ENCODE measurements around the gene ZDHHC18. TPM values are rescaled to one million over a fixed set of nuclear protein-coding genes. Genes with fewer than 3 reads are reported as not detected.

The ZDHHC18 gene
- total RNA-seq, 2 experiments from 2014 or later, result 47.6 to 50.9 TPM

GRCh38 chr1:26786437-26787380, 39.8 kb upstream of the ZDHHC18 start:
- peak; percentile 71 for DNase-seq
- Mint-ChIP-seq H3K9me3 (ENCODE audit: insufficient read depth) (no peaks in the 10 kb centered on the region), H3K36me3 (ENCODE audit: low read depth) (peaks cover 44% of the 10 kb centered on the region), H3K4me3 (peak overlapping the region; percentile 84), H3K27ac (peak overlapping the region; percentile 100), H3K4me1 (ENCODE audit: low read depth) (peaks cover 85% of the 10 kb centered on the region), H3K27me3 (ENCODE audit: low read depth) (no peaks in the 10 kb centered on the region)
- ATAC-seq, result peak; percentile 30
- ChIA-PET POLR2A (interaction anchor here (0.7 to 8.3 kb wide), 19 partner anchors 10 to 286 kb away, joined by 3 to 325 read pairs (median 3); partner anchors contain the start of genes ARID1A and GPATCH3), CTCF (interaction anchor here (0.8 to 8.9 kb wide), 20 partner anchors 9 to 369 kb away, joined by 3 to 334 read pairs (median 9); no protein-coding TSS in a partner anchor)

- peaks cover 84% of the 10 kb centered on the region for H3K4me1 Mint-ChIP-seq (ENCODE audit: low read depth)
- POLR2A ChIA-PET, result interaction anchor here (0.7 to 8.3 kb wide), 27 partner anchors 8 to 1472 kb away, joined by 3 to 325 read pairs (median 6); partner anchors contain the start of genes ARID1A, GPATCH3 and SESN2
- peak overlapping the region; percentile 84 for H3K4me3 Mint-ChIP-seq
Observed at GRCh38 chr1:26787381-26787705, 39.1 kb upstream of the ZDHHC18 start.

GRCh38 chr1:26787706-26788514, 38.6 kb upstream of the ZDHHC18 start, which contains the start of gene PIGV:
PIGV (plus strand) TSS chr1:26787950; CDS start chr1:26790816, 2,866 bp downstream.
- ChIA-PET POLR2A (interaction anchor here (0.6 to 8.3 kb wide), 39 partner anchors 9 to 1472 kb away, joined by 3 to 325 read pairs (median 4); partner anchors contain the start of genes ARID1A, GPATCH3, GPN2 and SESN2), CTCF (interaction anchor here (0.6 to 8.9 kb wide), 47 partner anchors 10 to 371 kb away, joined by 3 to 334 read pairs (median 11); partner anchors contain the start of gene GPATCH3)
- ATAC-seq, result peak; percentile 70
- Mint-ChIP-seq H3K36me3 (ENCODE audit: low read depth) (peaks cover 38% of the 10 kb centered on the region), H3K9me3 (ENCODE audit: insufficient read depth) (no peaks in the 10 kb centered on the region), H3K4me1 (ENCODE audit: low read depth) (peaks cover 84% of the 10 kb centered on the region), H3K4me3 (peak within 1 kb of the TSS; percentile 84), H3K27ac (peak within 1 kb of the TSS; percentile 100), H3K27me3 (ENCODE audit: low read depth) (no peaks in the 10 kb centered on the region)
- peak; percentile 91 for DNase-seq

More at GRCh38 chr1:26787381-26787705, 39.1 kb upstream of the ZDHHC18 start:
- DNase-seq (peak; percentile 92), ATAC-seq (peak; percentile 73)
- CTCF ChIA-PET, result interaction anchor here (0.6 to 8.9 kb wide), 17 partner anchors 9 to 370 kb away, joined by 3 to 334 read pairs (median 41); no protein-coding TSS in a partner anchor
- Mint-ChIP-seq H3K27me3 (ENCODE audit: low read depth) (no peaks in the 10 kb centered on the region), H3K27ac (peak overlapping the region; percentile 100), H3K9me3 (ENCODE audit: insufficient read depth) (no peaks in the 10 kb centered on the region), H3K36me3 (ENCODE audit: low read depth) (peaks cover 39% of the 10 kb centered on the region)

- Mint-ChIP-seq H3K9me3 (ENCODE audit: insufficient read depth) (no peaks in the 10 kb centered on the region), H3K4me3 (peak overlapping the region; percentile 84), H3K27ac (peak overlapping the region; percentile 100), H3K36me3 (ENCODE audit: low read depth) (peaks cover 38% of the 10 kb centered on the region), H3K4me1 (ENCODE audit: low read depth) (peaks cover 81% of the 10 kb centered on the region), H3K27me3 (ENCODE audit: low read depth) (no peaks in the 10 kb centered on the region)
- ATAC-seq (no peak), DNase-seq (no peak)
- ChIA-PET CTCF (interaction anchor here (0.6 to 8.9 kb wide), 60 partner anchors 10 to 317 kb away, joined by 3 to 334 read pairs (median 7); partner anchors contain the start of genes GPATCH3 and GPN2), POLR2A (interaction anchor here (0.5 to 8.3 kb wide), 34 partner anchors 8 to 319 kb away, joined by 3 to 325 read pairs (median 7); partner anchors contain the start of genes ARID1A, GPATCH3 and GPN2)
Observed at GRCh38 chr1:26788515-26788785, 38.0 kb upstream of the ZDHHC18 start.

GRCh38 chr1:26788836-26789611, 37.5 kb upstream of the ZDHHC18 start:
- DNase-seq (peak; percentile 93), ATAC-seq (peak; percentile 12)
- H3K4me3 Mint-ChIP-seq, result peak overlapping the region; percentile 84
- CTCF ChIA-PET, result interaction anchor here (0.6 to 8.9 kb wide), 63 partner anchors 7 to 317 kb away, joined by 3 to 334 read pairs (median 6); partner anchors contain the start of genes GPATCH3, GPN2 and RPS6KA1
- peaks cover 78% of the 10 kb centered on the region for H3K4me1 Mint-ChIP-seq (ENCODE audit: low read depth)
- H3K27me3 Mint-ChIP-seq (ENCODE audit: low read depth), result no peaks in the 10 kb centered on the region
- peak overlapping the region; percentile 100 for H3K27ac Mint-ChIP-seq
- H3K9me3 Mint-ChIP-seq (ENCODE audit: insufficient read depth), result no peaks in the 10 kb centered on the region
- H3K36me3 Mint-ChIP-seq (ENCODE audit: low read depth), result peaks cover 37% of the 10 kb centered on the region
- POLR2A ChIA-PET, result interaction anchor here (0.5 to 8.3 kb wide), 34 partner anchors 8 to 319 kb away, joined by 3 to 325 read pairs (median 7); partner anchors contain the start of genes ARID1A, GPATCH3 and GPN2

GRCh38 chr1:26789612-26789865, 36.9 kb upstream of the ZDHHC18 start:
- peaks cover 42% of the 10 kb centered on the region for H3K36me3 Mint-ChIP-seq (ENCODE audit: low read depth)
- no peaks in the 10 kb centered on the region for H3K9me3 Mint-ChIP-seq (ENCODE audit: insufficient read depth)
- ChIA-PET CTCF (interaction anchor here (0.7 to 8.9 kb wide), 43 partner anchors 8 to 289 kb away, joined by 3 to 334 read pairs (median 11); partner anchors contain the start of genes GPN2 and RPS6KA1), POLR2A (interaction anchor here (1.0 to 8.3 kb wide), 19 partner anchors 11 to 289 kb away, joined by 3 to 325 read pairs (median 10); partner anchors contain the start of genes ARID1A, GPATCH3 and GPN2)
- ATAC-seq (no peak), DNase-seq (no peak)
- peak overlapping the region; percentile 84 for H3K4me3 Mint-ChIP-seq
- H3K4me1 Mint-ChIP-seq (ENCODE audit: low read depth), result peaks cover 73% of the 10 kb centered on the region
- H3K27ac Mint-ChIP-seq, result peak overlapping the region; percentile 100
- H3K27me3 Mint-ChIP-seq (ENCODE audit: low read depth), result no peaks in the 10 kb centered on the region

GRCh38 chr1:26789931-26790330, 36.6 kb upstream of the ZDHHC18 start:
- POLR2A ChIA-PET, result interaction anchor here (1.2 to 8.3 kb wide), 12 partner anchors 10 to 186 kb away, joined by 3 to 325 read pairs (median 12); partner anchors contain the start of genes ARID1A, GPATCH3 and GPN2
- DNase-seq, result no peak
- H3K27me3 Mint-ChIP-seq (ENCODE audit: low read depth), result no peaks in the 10 kb centered on the region

GRCh38 chr1:26790551-26790953, 35.9 kb upstream of the ZDHHC18 start:
- peaks cover 63% of the 10 kb centered on the region for H3K4me1 Mint-ChIP-seq (ENCODE audit: low read depth)
- POLR2A ChIA-PET, result interaction anchor here (1.1 to 8.3 kb wide), 11 partner anchors 10 to 187 kb away, joined by 3 to 325 read pairs (median 13); partner anchors contain the start of genes ARID1A, GPATCH3, GPN2 and ZDHHC18
- peaks cover 48% of the 10 kb centered on the region for H3K36me3 Mint-ChIP-seq (ENCODE audit: low read depth)
- DNase-seq (peak; percentile 51), ATAC-seq (no peak)
- peak overlapping the region; percentile 100 for H3K27ac Mint-ChIP-seq
- no peaks in the 10 kb centered on the region for H3K9me3 Mint-ChIP-seq (ENCODE audit: insufficient read depth)
- H3K4me3 Mint-ChIP-seq, result peak overlapping the region; percentile 84
- CTCF ChIA-PET, result interaction anchor here (0.8 to 8.9 kb wide), 35 partner anchors 9 to 290 kb away, joined by 3 to 334 read pairs (median 14); partner anchors contain the start of genes GPN2 and RPS6KA1
- no peaks in the 10 kb centered on the region for H3K27me3 Mint-ChIP-seq (ENCODE audit: low read depth)

More at GRCh38 chr1:26789931-26790330, 36.6 kb upstream of the ZDHHC18 start:
- Mint-ChIP-seq H3K4me1 (ENCODE audit: low read depth) (peaks cover 70% of the 10 kb centered on the region), H3K36me3 (ENCODE audit: low read depth) (peaks cover 45% of the 10 kb centered on the region), H3K4me3 (peak overlapping the region; percentile 84), H3K27ac (peak overlapping the region; percentile 100), H3K9me3 (ENCODE audit: insufficient read depth) (no peaks in the 10 kb centered on the region)
- CTCF ChIA-PET, result interaction anchor here (0.7 to 8.9 kb wide), 44 partner anchors 8 to 289 kb away, joined by 3 to 334 read pairs (median 11); partner anchors contain the start of genes GPN2 and RPS6KA1
- no peak for ATAC-seq

- ATAC-seq (no peak), DNase-seq (no peak)
- Mint-ChIP-seq H3K4me1 (ENCODE audit: low read depth) (peaks cover 57% of the 10 kb centered on the region), H3K4me3 (peak overlapping the region; percentile 84), H3K27me3 (ENCODE audit: low read depth) (no peaks in the 10 kb centered on the region), H3K36me3 (ENCODE audit: low read depth) (peaks cover 46% of the 10 kb centered on the region), H3K9me3 (ENCODE audit: insufficient read depth) (no peaks in the 10 kb centered on the region), H3K27ac (peak overlapping the region; percentile 100)
- POLR2A ChIA-PET, result interaction anchor here (1.1 to 8.3 kb wide), 8 partner anchors 9 to 98 kb away, joined by 3 to 325 read pairs (median 18); partner anchors contain the start of genes ARID1A, GPN2 and ZDHHC18
- CTCF ChIA-PET, result interaction anchor here (0.8 to 8.9 kb wide), 23 partner anchors 9 to 290 kb away, joined by 3 to 334 read pairs (median 33); no protein-coding TSS in a partner anchor
Observed at GRCh38 chr1:26791148-26791547, 35.3 kb upstream of the ZDHHC18 start.

GRCh38 chr1:26791626-26792025, 34.9 kb upstream of the ZDHHC18 start:
- H3K9me3 Mint-ChIP-seq (ENCODE audit: insufficient read depth), result no peaks in the 10 kb centered on the region
- ATAC-seq (no peak), DNase-seq (no peak)
- ChIA-PET CTCF (interaction anchor here (1.4 to 8.9 kb wide), 11 partner anchors 8 to 252 kb away, joined by 5 to 334 read pairs (median 56); no protein-coding TSS in a partner anchor), POLR2A (interaction anchor here (1.1 to 8.3 kb wide), 4 partner anchors 9 to 94 kb away, joined by 3 to 325 read pairs (median 74); partner anchors contain the start of gene ARID1A)
- H3K27me3 Mint-ChIP-seq (ENCODE audit: low read depth), result no peaks in the 10 kb centered on the region
- H3K4me1 Mint-ChIP-seq (ENCODE audit: low read depth), result peaks cover 53% of the 10 kb centered on the region
- H3K27ac Mint-ChIP-seq, result peak overlapping the region; percentile 100
- peaks cover 51% of the 10 kb centered on the region for H3K36me3 Mint-ChIP-seq (ENCODE audit: low read depth)
- peak overlapping the region; percentile 10 for H3K4me3 Mint-ChIP-seq
